Gastrocnemius medialis (tissue), 4 donors: Measurements from ENCODE around the gene VWA5B1.

Experiments
- POLR2A ChIP-seq, 2 donors: fragments of 450-650 bp; IDR thresholded peaks; one replicate each; pipeline ENCODE4 v1.6.1; 2017; ENCODE audit warnings: antibody characterized with exemption in 2 of 2, mild to moderate bottlenecking in 2 of 2, moderate library complexity in 2 of 2
- TF ChIP-seq, protein P1 (sequence below), 5 experiments: fragments of 450-650 bp in 3 of 5; fragments of 200-600 bp in 2 of 5; sonication (generic) in 2 of 5; IDR thresholded peaks in 4 of 5; conservative IDR thresholded peaks in 1 of 5; 1 replicate in 4 of 5; 2 replicates in 1 of 5; pipeline ENCODE4 v1.5.1; 2016 to 2019; ENCODE audit warnings: antibody characterized with exemption in 5 of 5, mild to moderate bottlenecking in 3 of 5, moderate library complexity in 3 of 5

DNA sequence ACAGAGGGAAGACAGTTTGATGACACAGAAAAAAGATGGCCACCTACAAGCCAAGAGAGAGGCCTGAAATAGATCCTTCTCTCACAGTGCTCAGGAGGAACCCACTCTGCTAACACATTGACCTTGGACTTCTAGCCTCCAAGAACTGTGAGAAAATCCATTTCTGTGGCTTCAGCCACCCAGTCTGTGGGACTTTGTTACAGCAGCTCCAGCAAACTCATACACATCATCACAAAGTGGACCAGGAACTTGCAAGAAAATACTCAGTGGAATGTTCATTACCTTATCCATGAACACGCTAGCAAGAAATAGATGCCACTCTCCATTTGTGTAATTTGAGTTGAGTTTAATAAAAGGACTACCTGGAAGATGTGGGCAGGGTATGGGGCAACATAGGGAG, 38.1 kb upstream of the VWA5B1 start:
- TF ChIP-seq, protein P1, sequence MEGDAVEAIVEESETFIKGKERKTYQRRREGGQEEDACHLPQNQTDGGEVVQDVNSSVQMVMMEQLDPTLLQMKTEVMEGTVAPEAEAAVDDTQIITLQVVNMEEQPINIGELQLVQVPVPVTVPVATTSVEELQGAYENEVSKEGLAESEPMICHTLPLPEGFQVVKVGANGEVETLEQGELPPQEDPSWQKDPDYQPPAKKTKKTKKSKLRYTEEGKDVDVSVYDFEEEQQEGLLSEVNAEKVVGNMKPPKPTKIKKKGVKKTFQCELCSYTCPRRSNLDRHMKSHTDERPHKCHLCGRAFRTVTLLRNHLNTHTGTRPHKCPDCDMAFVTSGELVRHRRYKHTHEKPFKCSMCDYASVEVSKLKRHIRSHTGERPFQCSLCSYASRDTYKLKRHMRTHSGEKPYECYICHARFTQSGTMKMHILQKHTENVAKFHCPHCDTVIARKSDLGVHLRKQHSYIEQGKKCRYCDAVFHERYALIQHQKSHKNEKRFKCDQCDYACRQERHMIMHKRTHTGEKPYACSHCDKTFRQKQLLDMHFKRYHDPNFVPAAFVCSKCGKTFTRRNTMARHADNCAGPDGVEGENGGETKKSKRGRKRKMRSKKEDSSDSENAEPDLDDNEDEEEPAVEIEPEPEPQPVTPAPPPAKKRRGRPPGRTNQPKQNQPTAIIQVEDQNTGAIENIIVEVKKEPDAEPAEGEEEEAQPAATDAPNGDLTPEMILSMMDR (IDR thresholded peaks at IDR 0.05 in 4 of 5, conservative IDR thresholded peaks at IDR 0.05 in 1 of 5) = no peak
- no peak for TF ChIP-seq POLR2A (IDR thresholded peaks at IDR 0.05)
